SK-N-SH (cell line): Measurements from ENCODE around the gene ABCA3. TPM values are rescaled to one million over a fixed set of nuclear protein-coding genes. Genes with fewer than 3 reads are reported as not detected.

Experiments used
- CTCF ChIA-PET: fragments of 300-600, 350-600 bp; formaldehyde crosslinking; extraction: SDS; loops from one replicate; lab custom pipeline; 2021; lab: Yijun Ruan, JAX
- POLR2A ChIA-PET: fragments of 350-600 bp; sonication (Branson Sonifier 250); formaldehyde crosslinking; extraction: SDS; loops from one replicate; lab custom pipeline; 2020; ENCODE audit warnings: antibody characterized with exemption, inconsistent platforms; lab: Yijun Ruan, JAX
- DNase-seq: peaks from one replicate; pipeline ENCODE4 v3.0.0; 2012
- H2AFZ ChIP-seq: fragments of 200-600 bp; sonication (generic); 2 replicates; pipeline ENCODE4 v1.8.1; 2016; ENCODE audit warnings: antibody characterized with exemption, mild to moderate bottlenecking, low read depth
- H3F3A ChIP-seq: fragments of 200-600 bp; sonication (generic); replicated peaks from 2 replicates; pipeline ENCODE3; 2016; ENCODE audit warnings: antibody characterized with exemption, mild to moderate bottlenecking; ENCODE audit not compliant: insufficient read depth
- H3K27ac ChIP-seq, 2 experiments: fragments of 200-500 bp in 1 of 2; fragments of 200-600 bp in 1 of 2; sonication (Bioruptor generic) in 1 of 2; sonication (generic), shearing (Covaris generic) in 1 of 2; 2 replicates each; pipeline versions ENCODE4 v1.5.1 to v1.6.1; 2014 to 2016; ENCODE audit warnings: low read depth in 2 of 2, inconsistent platforms in 1 of 2, low read length in 1 of 2, mild to moderate bottlenecking in 1 of 2, mixed read lengths in 1 of 2
- H3K27me3 ChIP-seq: fragments of 200-600 bp; sonication (generic), shearing (Covaris generic); 2 replicates; pipeline ENCODE4 v1.6.1; 2016; ENCODE audit warnings: mixed run types; ENCODE audit not compliant: insufficient read depth
- H3K36me3 ChIP-seq, 2 experiments: fragments of 200-500 bp in 1 of 2; fragments of 200-600 bp in 1 of 2; sonication (Bioruptor generic) in 1 of 2; sonication (generic) in 1 of 2; replicated peaks in 1 of 2; 2 replicates each; pipeline versions ENCODE3 to v1.5.1; 2014 to 2016; ENCODE audit warnings: low read length in 1 of 2, mild to moderate bottlenecking in 1 of 2; ENCODE audit not compliant: insufficient read depth in 2 of 2, control insufficient read depth in 1 of 2
- H3K4me1 ChIP-seq, 2 experiments: fragments of 200-500 bp in 1 of 2; fragments of 200-600 bp in 1 of 2; sonication (Bioruptor generic) in 1 of 2; sonication (generic), shearing (Covaris generic) in 1 of 2; 2 replicates each; pipeline versions ENCODE4 v1.5.1 to v1.6.1; 2014 to 2016; ENCODE audit warnings: low read depth in 1 of 2, low read length in 1 of 2, mixed run types in 1 of 2; ENCODE audit not compliant: insufficient read depth in 2 of 2, control insufficient read depth in 1 of 2
- H3K4me2 ChIP-seq: fragments of 200-600 bp; sonication (generic), shearing (Covaris generic); 2 replicates; pipeline ENCODE4 v1.6.1; 2017; ENCODE audit warnings: mixed run types
- H3K4me3 ChIP-seq, 2 experiments: fragments of 200-500 bp in 1 of 2; fragments of 200-600 bp in 1 of 2; sonication (Bioruptor generic) in 1 of 2; sonication (generic), shearing (Covaris generic) in 1 of 2; 2 replicates each; pipeline versions ENCODE4 v1.5.1 to v1.8.1; 2014 to 2016; ENCODE audit warnings: low read depth in 2 of 2, inconsistent platforms in 1 of 2, low read length in 1 of 2, mild to moderate bottlenecking in 1 of 2, mixed read lengths in 1 of 2, moderate library complexity in 1 of 2
- H3K79me2 ChIP-seq: fragments of 200-600 bp; sonication (generic); 2 replicates; pipeline ENCODE4 v1.8.1; 2017; ENCODE audit warnings: mild to moderate bottlenecking; ENCODE audit not compliant: insufficient read depth
- H3K9ac ChIP-seq: fragments of 200-600 bp; sonication (generic); 2 replicates; pipeline ENCODE4 v1.6.1; 2017; ENCODE audit warnings: mixed run types
- H3K9me2 ChIP-seq: fragments of 200-600 bp; sonication (generic); 2 replicates; pipeline ENCODE4 v1.6.1; 2017; ENCODE audit warnings: mixed run types
- H3K9me3 ChIP-seq: fragments of 200-600 bp; sonication (generic); 2 replicates; pipeline ENCODE4 v1.6.1; 2017; ENCODE audit warnings: mixed run types, mild to moderate bottlenecking, moderate library complexity
- H4K20me1 ChIP-seq: fragments of 200-600 bp; sonication (generic); 2 replicates; pipeline ENCODE4 v1.6.1; 2017; ENCODE audit warnings: mild to moderate bottlenecking, mixed run types; ENCODE audit not compliant: insufficient read depth
- CHD2 ChIP-seq: fragments of 150-350 bp; IDR thresholded peaks from 2 replicates; pipeline ENCODE4 v1.6.1; 2018; ENCODE audit warnings: low read length; ENCODE audit not compliant: partially characterized antibody
- ELF1 ChIP-seq: IDR thresholded peaks from 2 replicates; pipeline ENCODE4 v1.4.0; 2012
- EZH2phosphoT487 ChIP-seq: fragments of 200-600 bp; sonication (generic); IDR thresholded peaks from 2 replicates; pipeline ENCODE4 v1.6.1; 2017; ENCODE audit warnings: low read depth, mixed run types, mild to moderate bottlenecking, antibody characterized with exemption, moderate library complexity, borderline replicate concordance
- FOSL2 ChIP-seq: IDR thresholded peaks from 2 replicates; pipeline ENCODE4 v1.4.0; 2012; ENCODE audit warnings: low read depth, mild to moderate bottlenecking, moderate library complexity, borderline replicate concordance
- FOXJ3 ChIP-seq: sonication (generic); formaldehyde crosslinking; IDR thresholded peaks from 2 replicates; pipeline ENCODE4 v1.5.1; 2020; ENCODE audit warnings: mild to moderate bottlenecking, missing genetic modification reagents
- FOXM1 ChIP-seq: IDR thresholded peaks from 2 replicates; pipeline ENCODE4 v1.4.0; 2012; ENCODE audit warnings: low read depth, mild to moderate bottlenecking
- IRF3 ChIP-seq: fragments of 150-350 bp; IDR thresholded peaks from 2 replicates; pipeline ENCODE4 v1.6.1; 2016; ENCODE audit warnings: mild to moderate bottlenecking, low read depth, low read length
- JUND ChIP-seq: IDR thresholded peaks from 2 replicates; pipeline ENCODE4 v1.4.0; 2012
- MXI1 ChIP-seq: IDR thresholded peaks from 2 replicates; pipeline ENCODE4 v1.6.1; 2012; ENCODE audit warnings: mild to moderate bottlenecking, low read depth, low read length, improper control_type of control experiment
- NFIC ChIP-seq: IDR thresholded peaks from 2 replicates; pipeline ENCODE4 v1.4.0; 2012; ENCODE audit warnings: borderline replicate concordance
- NRF1 ChIP-seq: IDR thresholded peaks from 2 replicates; pipeline ENCODE4 v1.6.1; 2012; ENCODE audit warnings: low read depth, mild to moderate bottlenecking, low read length
- POLR2AphosphoS5 ChIP-seq: IDR thresholded peaks from 2 replicates; pipeline ENCODE4 v1.6.1; 2012; ENCODE audit warnings: low read depth, low read length
- RAD21 ChIP-seq: IDR thresholded peaks from 2 replicates; pipeline ENCODE4 v1.6.1; 2012; ENCODE audit warnings: mild to moderate bottlenecking, low read length
- RCOR1 ChIP-seq: fragments of 150-350 bp; IDR thresholded peaks from 2 replicates; pipeline ENCODE4 v1.6.1; 2017; ENCODE audit warnings: antibody characterized with exemption, low read length
- RFX5 ChIP-seq: IDR thresholded peaks from 2 replicates; pipeline ENCODE4 v1.6.1; 2012; ENCODE audit warnings: mild to moderate bottlenecking, improper control_type of control experiment, low read length
- RXRA ChIP-seq: IDR thresholded peaks from 2 replicates; pipeline ENCODE4 v1.4.0; 2012; ENCODE audit warnings: low read depth, mild to moderate bottlenecking, borderline replicate concordance
- SMC3 ChIP-seq: IDR thresholded peaks from 2 replicates; pipeline ENCODE4 v1.6.1; 2012; ENCODE audit warnings: low read depth, low read length, improper control_type of control experiment
- TAF1 ChIP-seq: IDR thresholded peaks from 2 replicates; pipeline ENCODE4 v1.6.1; 2012; ENCODE audit warnings: low read depth, mild to moderate bottlenecking, low read length, moderate library complexity, borderline replicate concordance
- USF2 ChIP-seq: fragments of 150-350 bp; IDR thresholded peaks from 2 replicates; pipeline ENCODE4 v1.6.1; 2017; ENCODE audit warnings: antibody characterized with exemption, low read length, low read depth, borderline replicate concordance
- ZBTB33 ChIP-seq: IDR thresholded peaks from 2 replicates; pipeline ENCODE4 v1.4.0; 2012; ENCODE audit warnings: low read depth, borderline replicate concordance
- WGBS: methylation state at CpG from one replicate; pipeline ENCODE4 v1.1.6; 2017; ENCODE audit warnings: low lambda C conversion rate; 5-methylcytosine and 5-hydroxymethylcytosine counted together
- polyA plus RNA-seq, 3 experiments: library from polyadenylated mRNA; depleted of rRNA; stranded (reverse); fragments of >200 nt; gene quantifications; 2 replicates each; pipeline ENCODE4 v1.2.3, GENCODE V29; 2012

Gene ABCA3
- polyA plus RNA-seq, 1 of the 3 experiments (the other 2 are of a cell fraction) = 9.9 TPM

GRCh38 chr16:2350500-2350899 is 10.0 kb upstream of the ABCA3 start (continued):
- TF ChIP-seq RXRA (no peak), RAD21 (no peak), NRF1 (no peak), FOSL2 (no peak; the same call in 1 of the 2 replicates), TAF1 (no peak), ZBTB33 (no peak)

GRCh38 chr16:2343211-2343610 is 2.7 kb upstream of the ABCA3 start:
- Histone ChIP-seq H3F3A (no peaks in the 10 kb centered on the region), H3K27me3 (no peaks in the 10 kb centered on the region), H3K4me1 (peaks cover 0 to 14% of the 10 kb centered on the region in 2 experiments; a peak in 2 of 4 replicates), H3K4me2 (no peak overlapping the region), H3K4me3 (no peak overlapping the region), H2AFZ (no peak overlapping the region), H3K9ac (no peak overlapping the region), H3K9me2 (no peaks in the 10 kb centered on the region), H3K9me3 (no peaks in the 10 kb centered on the region), H3K79me2 (no peaks in the 10 kb centered on the region), H3K27ac (no peak overlapping the region), H4K20me1 (no peaks in the 10 kb centered on the region), H3K36me3 (no peaks in the 10 kb centered on the region)
- TF ChIP-seq JUND (no peak), MXI1 (no peak), ELF1 (no peak), RXRA (no peak), FOXM1 (no peak), CHD2 (no peak), FOSL2 (no peak), IRF3 (no peak), FOXJ3 (CRISPR knock-in tag) (no peak), EZH2phosphoT487 (no peak), TAF1 (no peak), USF2 (no peak), NRF1 (no peak), RFX5 (no peak), SMC3 (no peak), RCOR1 (no peak), POLR2AphosphoS5 (no peak), NFIC (no peak), ZBTB33 (no peak)
- POLR2A ChIA-PET = no interaction called here
- WGBS = 92% methylated on average over 1 of the region's 1 CpG
- DNase-seq = no peak
- CTCF ChIA-PET = interaction anchor here (0.5 to 1.4 kb wide), 5 partner anchors 42 to 107 kb away, joined by 3 to 6 read pairs (median 3); no protein-coding TSS in a partner anchor
